Endothelial cell (in vitro differentiated cells): ENCODE data around the gene ACKR3. TPM values are rescaled to one million over a fixed set of nuclear protein-coding genes. Genes with fewer than 3 reads are reported as not detected.

Source experiments
- DNase-seq: peaks from one replicate; pipeline ENCODE4 v3.0.0; 2021; ENCODE audit warnings: low spot score
- H3K27ac Mint-ChIP-seq: one replicate; pipeline ENCODE4 v1.8.0; 2021; ENCODE audit warnings: mixed read lengths, inconsistent platforms; ENCODE audit not compliant: unreplicated experiment
- H3K27me3 Mint-ChIP-seq: one replicate; pipeline ENCODE4 v1.8.0; 2021; ENCODE audit warnings: mild to moderate bottlenecking, moderate library complexity, mixed read lengths, inconsistent platforms; ENCODE audit not compliant: unreplicated experiment
- H3K36me3 Mint-ChIP-seq: one replicate; pipeline ENCODE4 v1.8.0; 2021; ENCODE audit warnings: mild to moderate bottlenecking, low read depth, mixed read lengths, inconsistent platforms; ENCODE audit not compliant: unreplicated experiment
- H3K4me1 Mint-ChIP-seq: one replicate; pipeline ENCODE4 v1.8.0; 2021; ENCODE audit warnings: mild to moderate bottlenecking, mixed read lengths, inconsistent platforms; ENCODE audit not compliant: unreplicated experiment
- H3K4me3 Mint-ChIP-seq: one replicate; pipeline ENCODE4 v1.8.0; 2021; ENCODE audit warnings: mild to moderate bottlenecking, mixed read lengths, inconsistent platforms; ENCODE audit not compliant: unreplicated experiment
- H3K9me3 Mint-ChIP-seq: one replicate; pipeline ENCODE4 v1.8.0; 2021; ENCODE audit warnings: mixed read lengths, inconsistent platforms; ENCODE audit not compliant: unreplicated experiment
- total RNA-seq: library from RNA; stranded (reverse); fragmentation: NEBNext Ultra II Directional; extraction: Animal tissue kit (Norgen Biotek cat#: 25700); gene quantifications from one replicate; pipeline ENCODE4 v1.2.1, GENCODE V29; 2021; ENCODE audit not compliant: unreplicated experiment
- TF ChIP-seq, protein P1 (sequence below): fragments of 200-600 bp; sonication (generic); IDR thresholded peaks from one replicate; pipeline ENCODE4 v1.5.0; 2021; ENCODE audit warnings: antibody characterized with exemption; ENCODE audit not compliant: unreplicated experiment

Gene ACKR3
- total RNA-seq, 1 donor from 2014 or later: 24.8 TPM

DNA sequence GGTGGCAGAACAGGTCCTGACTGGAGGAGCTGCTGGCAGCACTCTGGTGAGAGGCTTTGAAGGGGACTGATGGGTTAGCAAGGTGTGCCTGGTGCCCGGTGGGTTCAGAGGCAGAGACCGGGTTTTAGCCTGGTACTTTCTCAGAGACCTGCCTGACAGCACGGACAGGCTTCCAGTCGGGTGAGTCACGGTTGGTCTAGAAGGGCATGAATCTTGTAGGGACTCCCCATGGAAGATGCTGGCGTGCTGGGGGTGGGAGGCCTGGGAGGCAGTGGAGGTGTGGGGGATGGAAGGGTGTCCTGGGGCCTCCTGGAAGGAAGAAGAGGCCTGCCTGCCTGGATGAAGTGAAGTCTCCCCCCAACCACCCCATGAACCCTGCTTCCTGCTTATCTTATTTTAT, 52.6 kb downstream of the ACKR3 start:
- TF ChIP-seq, protein P1, sequence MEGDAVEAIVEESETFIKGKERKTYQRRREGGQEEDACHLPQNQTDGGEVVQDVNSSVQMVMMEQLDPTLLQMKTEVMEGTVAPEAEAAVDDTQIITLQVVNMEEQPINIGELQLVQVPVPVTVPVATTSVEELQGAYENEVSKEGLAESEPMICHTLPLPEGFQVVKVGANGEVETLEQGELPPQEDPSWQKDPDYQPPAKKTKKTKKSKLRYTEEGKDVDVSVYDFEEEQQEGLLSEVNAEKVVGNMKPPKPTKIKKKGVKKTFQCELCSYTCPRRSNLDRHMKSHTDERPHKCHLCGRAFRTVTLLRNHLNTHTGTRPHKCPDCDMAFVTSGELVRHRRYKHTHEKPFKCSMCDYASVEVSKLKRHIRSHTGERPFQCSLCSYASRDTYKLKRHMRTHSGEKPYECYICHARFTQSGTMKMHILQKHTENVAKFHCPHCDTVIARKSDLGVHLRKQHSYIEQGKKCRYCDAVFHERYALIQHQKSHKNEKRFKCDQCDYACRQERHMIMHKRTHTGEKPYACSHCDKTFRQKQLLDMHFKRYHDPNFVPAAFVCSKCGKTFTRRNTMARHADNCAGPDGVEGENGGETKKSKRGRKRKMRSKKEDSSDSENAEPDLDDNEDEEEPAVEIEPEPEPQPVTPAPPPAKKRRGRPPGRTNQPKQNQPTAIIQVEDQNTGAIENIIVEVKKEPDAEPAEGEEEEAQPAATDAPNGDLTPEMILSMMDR: no peak
- no peak for DNase-seq
- Mint-ChIP-seq H3K9me3 (no peaks in the 10 kb centered on the region), H3K4me1 (peaks cover 20% of the 10 kb centered on the region), H3K27me3 (peaks cover 4% of the 10 kb centered on the region), H3K27ac (no peak overlapping the region), H3K4me3 (no peak overlapping the region), H3K36me3 (no peaks in the 10 kb centered on the region)

DNA sequence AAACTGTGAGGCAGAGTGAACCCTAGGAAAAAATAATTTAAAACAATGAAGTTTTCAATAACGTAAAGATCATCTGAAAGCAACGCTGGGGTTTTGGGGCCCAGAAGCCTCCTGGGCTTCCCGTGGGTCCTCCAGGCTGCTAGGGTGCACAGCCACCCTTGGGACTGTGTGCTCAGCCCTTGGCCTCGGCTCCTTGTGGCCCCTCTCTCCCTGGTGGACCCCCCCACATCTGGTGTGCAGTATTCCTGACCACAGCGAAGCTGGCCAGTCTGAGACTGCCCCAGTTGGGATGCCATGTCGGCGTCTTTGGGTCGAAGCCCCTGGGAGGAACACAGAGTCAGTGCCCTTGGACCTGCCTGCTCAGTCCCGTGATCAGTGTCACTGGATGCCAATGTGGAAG, 53.0 kb downstream of the ACKR3 start:
- Mint-ChIP-seq H3K9me3 (no peaks in the 10 kb centered on the region), H3K27me3 (peaks cover 4% of the 10 kb centered on the region), H3K4me1 (peaks cover 20% of the 10 kb centered on the region), H3K36me3 (no peaks in the 10 kb centered on the region), H3K27ac (no peak overlapping the region), H3K4me3 (no peak overlapping the region)
- TF ChIP-seq, protein P1: no peak
- DNase-seq: no peak

DNA sequence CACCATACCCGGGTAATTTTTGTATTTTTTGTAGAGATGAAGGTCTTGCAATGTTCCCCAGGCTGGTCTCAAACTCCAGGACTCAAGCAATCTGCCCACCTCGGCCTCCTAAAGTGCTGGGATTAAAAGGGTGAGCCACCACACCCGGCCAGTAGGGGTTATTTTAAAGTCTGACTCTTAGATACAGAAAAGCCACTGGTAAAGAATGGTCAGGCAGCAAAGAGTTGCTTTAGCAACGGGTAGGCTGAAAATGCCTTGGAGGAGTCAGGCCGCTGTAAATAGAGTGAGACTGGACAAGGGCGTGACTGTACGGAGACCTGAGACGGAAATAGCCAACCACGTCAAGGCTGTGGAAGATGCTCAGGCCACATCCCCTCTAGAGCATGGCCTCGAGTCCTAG, 54.2 kb downstream of the ACKR3 start:
- H3K9me3 Mint-ChIP-seq: no peaks in the 10 kb centered on the region
- DNase-seq: no peak
- TF ChIP-seq, protein P1: peak; percentile 57
- peaks cover 20% of the 10 kb centered on the region for H3K4me1 Mint-ChIP-seq
- H3K27ac Mint-ChIP-seq: no peak overlapping the region
- H3K4me3 Mint-ChIP-seq: no peak overlapping the region
- H3K27me3 Mint-ChIP-seq: peaks cover 2% of the 10 kb centered on the region
- H3K36me3 Mint-ChIP-seq: no peaks in the 10 kb centered on the region

DNA sequence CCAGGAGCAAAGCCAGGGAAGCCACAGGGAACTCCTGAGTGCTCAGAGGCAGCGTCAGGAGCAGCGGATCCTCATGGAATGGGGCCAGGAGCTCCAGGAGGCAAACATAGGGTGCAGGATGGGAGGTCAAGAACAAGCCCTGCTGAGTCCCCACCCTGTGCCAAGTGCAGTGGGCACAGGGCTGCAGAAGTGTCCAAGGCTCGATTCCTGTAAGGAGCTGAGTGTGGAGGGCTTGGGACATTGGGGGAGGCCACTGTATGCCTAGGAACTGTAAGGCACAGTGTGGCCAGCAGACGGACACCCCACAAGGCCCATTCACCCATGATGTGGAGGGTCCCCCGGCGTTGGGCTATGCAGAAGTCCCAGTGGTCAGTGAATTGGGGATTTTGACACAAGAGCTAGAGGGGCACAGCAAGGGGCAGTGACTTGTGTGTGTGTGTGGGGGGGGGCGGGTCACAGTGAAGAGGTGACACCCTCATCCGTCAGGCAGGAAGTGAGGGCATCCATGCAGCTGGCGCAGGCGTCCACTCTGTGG, 55.6 kb downstream of the ACKR3 start:
- TF ChIP-seq, protein P1: no peak
- Mint-ChIP-seq H3K9me3 (no peaks in the 10 kb centered on the region), H3K4me1 (peaks cover 20% of the 10 kb centered on the region), H3K27me3 (peaks cover 2% of the 10 kb centered on the region), H3K36me3 (no peaks in the 10 kb centered on the region), H3K4me3 (no peak overlapping the region), H3K27ac (no peak overlapping the region)
- DNase-seq: no peak

DNA sequence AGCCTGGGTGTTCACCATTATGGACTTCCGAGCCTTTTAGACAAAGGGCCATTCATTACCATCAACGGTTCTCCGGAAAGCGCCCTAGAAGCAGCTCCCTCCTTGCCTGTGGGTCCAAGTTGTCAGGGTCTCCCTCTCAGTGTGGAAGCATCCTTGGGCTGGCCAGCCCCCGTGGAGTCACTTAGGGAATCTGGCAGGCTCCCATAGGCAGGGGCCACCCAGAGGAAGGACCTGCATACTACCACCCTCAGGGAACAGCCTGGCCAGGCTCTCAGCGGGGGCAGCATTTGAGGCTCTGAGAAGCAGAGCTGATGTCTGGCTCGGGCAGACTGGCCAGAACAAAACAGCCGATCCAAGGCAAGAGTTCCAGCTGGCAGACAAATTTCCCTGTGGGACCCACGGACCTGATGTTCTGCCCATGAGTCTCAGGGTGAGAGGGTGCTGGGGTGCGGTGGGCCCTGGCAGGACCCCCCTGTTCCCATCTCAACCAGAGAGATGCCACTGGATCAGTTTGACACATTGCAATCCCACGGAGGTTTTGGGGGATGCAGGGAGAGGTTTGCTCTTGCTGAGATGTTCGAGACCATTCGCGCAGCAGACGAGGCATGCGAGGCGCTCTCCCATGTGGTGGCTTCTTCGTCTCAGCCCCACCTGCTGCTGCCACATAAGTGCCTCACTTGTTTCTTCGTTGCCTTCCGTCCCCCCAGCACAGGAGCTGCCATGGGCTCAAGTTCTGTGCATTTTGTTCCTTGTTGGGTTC, 56.9 kb downstream of the ACKR3 start:
- H3K27ac Mint-ChIP-seq: no peak overlapping the region

More for the DNA sequence above, 56.9 kb downstream of the ACKR3 start:
- H3K36me3 Mint-ChIP-seq: no peaks in the 10 kb centered on the region
- DNase-seq: no peak
- peaks cover 20% of the 10 kb centered on the region for H3K4me1 Mint-ChIP-seq
- TF ChIP-seq, protein P1: no peak
- peaks cover 2% of the 10 kb centered on the region for H3K27me3 Mint-ChIP-seq
- H3K4me3 Mint-ChIP-seq: no peak overlapping the region
- H3K9me3 Mint-ChIP-seq: no peaks in the 10 kb centered on the region
